ENCODE data around the gene FMNL2.

FMNL2 gene

DNA sequence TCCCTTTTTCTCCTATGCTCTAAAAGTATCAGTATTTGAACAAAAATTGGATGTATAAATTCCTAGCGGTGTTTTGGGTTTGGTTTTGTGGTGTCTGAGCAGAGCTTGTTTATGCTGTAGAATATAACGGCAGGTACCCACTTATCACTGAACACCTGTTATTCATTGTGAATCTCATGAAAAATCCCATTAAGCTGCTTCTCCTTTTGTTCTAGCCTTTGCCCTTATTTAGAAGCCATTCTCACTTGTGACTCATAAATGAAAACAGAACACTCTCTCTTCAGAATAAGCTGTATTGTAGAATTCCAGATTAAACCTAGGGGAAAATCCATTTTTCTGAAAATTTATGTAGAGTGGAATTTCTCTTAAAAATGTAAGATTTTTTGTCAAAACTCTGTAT lies 278.3 kb downstream of the FMNL2 start:
- no peak for TF ChIP-seq ELF4 (IDR thresholded peaks at IDR 0.05)
- TF ChIP-seq TARDBP (IDR thresholded peaks at IDR 0.05) = no peak
- TF ChIP-seq HDGF (IDR thresholded peaks at IDR 0.05; ENCODE audit: borderline replicate concordance) = no peak
- TF ChIP-seq CTBP1 (IDR thresholded peaks at IDR 0.05; ENCODE audit: borderline replicate concordance) = no peak
- no peak for TF ChIP-seq ZNF384 (IDR thresholded peaks at IDR 0.05)
- no peak for TF ChIP-seq ARNT (IDR thresholded peaks at IDR 0.05)
- TF ChIP-seq FOXA1 (IDR thresholded peaks at IDR 0.05) = no peak
- TF ChIP-seq, protein P1, sequence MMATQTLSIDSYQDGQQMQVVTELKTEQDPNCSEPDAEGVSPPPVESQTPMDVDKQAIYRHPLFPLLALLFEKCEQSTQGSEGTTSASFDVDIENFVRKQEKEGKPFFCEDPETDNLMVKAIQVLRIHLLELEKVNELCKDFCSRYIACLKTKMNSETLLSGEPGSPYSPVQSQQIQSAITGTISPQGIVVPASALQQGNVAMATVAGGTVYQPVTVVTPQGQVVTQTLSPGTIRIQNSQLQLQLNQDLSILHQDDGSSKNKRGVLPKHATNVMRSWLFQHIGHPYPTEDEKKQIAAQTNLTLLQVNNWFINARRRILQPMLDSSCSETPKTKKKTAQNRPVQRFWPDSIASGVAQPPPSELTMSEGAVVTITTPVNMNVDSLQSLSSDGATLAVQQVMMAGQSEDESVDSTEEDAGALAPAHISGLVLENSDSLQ (IDR thresholded peaks at IDR 0.05) = no peak
- POLR2A ChIA-PET = no interaction called here
- no peak for DNase-seq (ENCODE audit: extremely low spot score)
- CTCF ChIA-PET = no interaction called here

DNA sequence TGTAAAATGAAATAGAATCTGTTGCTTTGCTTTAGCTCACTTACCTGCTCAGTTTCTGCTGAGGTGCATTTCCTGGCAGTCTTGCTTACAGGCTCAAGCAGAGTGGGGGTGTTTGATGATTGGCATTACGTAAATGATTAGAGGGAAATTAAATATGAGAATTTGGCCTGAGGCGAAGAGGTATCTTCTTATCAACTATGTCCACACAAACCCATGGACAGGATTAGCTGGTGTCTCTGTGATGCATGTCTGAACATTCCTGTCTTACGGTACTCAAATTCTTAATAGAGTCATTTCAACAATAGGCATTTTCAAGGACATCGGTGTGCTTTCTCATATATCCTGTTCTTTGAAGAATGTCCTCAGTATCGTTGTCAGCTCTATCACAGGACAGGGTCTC lies 280.2 kb downstream of the FMNL2 start:
- POLR2A ChIA-PET = no interaction called here
- TF ChIP-seq CTBP1 (IDR thresholded peaks at IDR 0.05; ENCODE audit: borderline replicate concordance) (no peak), ZNF384 (IDR thresholded peaks at IDR 0.05) (no peak), FOXM1 (IDR thresholded peaks at IDR 0.05; ENCODE audit: borderline replicate concordance) (no peak), LEF1 (IDR thresholded peaks at IDR 0.05; ENCODE audit: borderline replicate concordance) (no peak), L3MBTL2 (conservative IDR thresholded peaks at IDR 0.05) (no peak), BHLHE40 (IDR thresholded peaks at IDR 0.05; ENCODE audit: borderline replicate concordance) (no peak), HDGF (IDR thresholded peaks at IDR 0.05; ENCODE audit: borderline replicate concordance) (no peak), ARNT (IDR thresholded peaks at IDR 0.05) (no peak), SP1 (IDR thresholded peaks at IDR 0.05) (no peak), SUZ12 (IDR thresholded peaks at IDR 0.05) (no peak), ELF4 (IDR thresholded peaks at IDR 0.05) (no peak)
- TF ChIP-seq, protein P1 (IDR thresholded peaks at IDR 0.05) = no peak
- CTCF ChIA-PET = interaction anchor here (1.0 kb wide), 1 partner anchor 439 kb away, joined by 3 read pairs; no protein-coding TSS in a partner anchor
- no peak for DNase-seq (ENCODE audit: extremely low spot score)

DNA sequence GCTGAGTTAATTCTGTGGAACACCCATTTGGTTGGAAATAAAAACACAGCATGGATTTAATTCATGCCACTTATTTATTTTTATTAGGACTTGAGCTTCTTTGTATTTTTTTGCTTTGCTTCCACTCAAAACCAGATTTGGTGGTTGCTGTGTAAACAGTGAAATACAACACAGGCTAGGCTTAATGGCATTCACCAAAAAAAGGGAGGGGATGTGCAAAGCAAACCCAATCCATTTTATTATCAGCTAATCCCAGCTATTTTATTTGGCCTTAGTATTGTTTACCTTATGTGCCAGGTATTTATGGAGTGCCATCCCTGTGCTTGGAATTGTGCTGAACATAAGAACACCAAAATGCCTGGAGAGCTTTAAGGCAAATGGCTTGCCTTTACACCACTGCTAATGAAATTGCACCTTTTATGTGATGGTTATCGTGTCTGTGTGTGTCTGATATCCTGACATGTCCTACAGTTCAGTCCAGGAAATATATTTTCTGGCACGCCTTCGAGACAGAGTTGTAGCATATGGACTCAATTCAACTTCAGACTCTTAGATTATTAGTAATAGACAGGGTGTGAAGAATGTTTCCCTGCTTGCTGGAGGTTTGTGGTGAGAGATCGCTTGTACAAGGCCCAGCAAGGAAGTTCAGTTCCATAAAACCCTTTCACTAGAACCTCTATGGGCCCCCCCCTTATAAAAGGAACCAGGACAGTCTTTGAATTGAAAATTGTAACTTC lies 282.6 kb downstream of the FMNL2 start:
- TF ChIP-seq NFRKB (IDR thresholded peaks at IDR 0.05) (no peak), SUZ12 (IDR thresholded peaks at IDR 0.05) (no peak), ARNT (IDR thresholded peaks at IDR 0.05) (no peak), BHLHE40 (IDR thresholded peaks at IDR 0.05; ENCODE audit: borderline replicate concordance) (no peak), SP1 (IDR thresholded peaks at IDR 0.05) (no peak), FOXK2 (IDR thresholded peaks at IDR 0.05) (no peak), L3MBTL2 (conservative IDR thresholded peaks at IDR 0.05) (no peak), ZNF384 (IDR thresholded peaks at IDR 0.05) (no peak), CTBP1 (IDR thresholded peaks at IDR 0.05; ENCODE audit: borderline replicate concordance) (no peak), FOXA1 (IDR thresholded peaks at IDR 0.05) (no peak), TARDBP (IDR thresholded peaks at IDR 0.05) (no peak), HDGF (IDR thresholded peaks at IDR 0.05; ENCODE audit: borderline replicate concordance) (no peak), LEF1 (IDR thresholded peaks at IDR 0.05; ENCODE audit: borderline replicate concordance) (no peak), FOXM1 (IDR thresholded peaks at IDR 0.05; ENCODE audit: borderline replicate concordance) (no peak), ELF4 (IDR thresholded peaks at IDR 0.05) (no peak)
- TF ChIP-seq, protein P1 (IDR thresholded peaks at IDR 0.05) = no peak
- no peak for DNase-seq (ENCODE audit: extremely low spot score)
- POLR2A ChIA-PET = no interaction called here
- CTCF ChIA-PET = no interaction called here

DNA sequence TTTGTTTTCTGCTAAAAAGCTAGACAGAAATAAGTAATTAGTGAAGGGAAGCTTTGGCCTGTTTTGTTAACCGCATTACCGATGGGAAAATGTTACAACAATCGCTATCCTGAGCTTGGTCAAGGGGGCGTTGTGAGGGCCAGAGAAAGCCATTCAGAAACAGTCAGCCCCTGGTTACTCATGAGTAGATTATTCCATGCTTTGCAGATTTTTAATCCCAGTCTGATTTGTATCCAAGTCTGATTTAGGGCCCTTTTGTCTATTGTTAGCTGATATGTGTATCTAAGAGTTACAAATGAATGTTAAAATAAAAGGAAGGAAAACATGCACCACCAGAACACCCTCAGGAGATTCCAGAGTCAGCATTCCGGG lies 283.2 kb downstream of the FMNL2 start:
- TF ChIP-seq NFRKB (IDR thresholded peaks at IDR 0.05) (no peak), FOXA1 (IDR thresholded peaks at IDR 0.05) (no peak), SP1 (IDR thresholded peaks at IDR 0.05) (no peak), HDGF (IDR thresholded peaks at IDR 0.05; ENCODE audit: borderline replicate concordance) (no peak), L3MBTL2 (conservative IDR thresholded peaks at IDR 0.05) (no peak), ZNF384 (IDR thresholded peaks at IDR 0.05) (no peak), ELF4 (IDR thresholded peaks at IDR 0.05) (no peak), TARDBP (IDR thresholded peaks at IDR 0.05) (no peak), CTBP1 (IDR thresholded peaks at IDR 0.05; ENCODE audit: borderline replicate concordance) (no peak), ARNT (IDR thresholded peaks at IDR 0.05) (no peak), LEF1 (IDR thresholded peaks at IDR 0.05; ENCODE audit: borderline replicate concordance) (no peak), FOXK2 (IDR thresholded peaks at IDR 0.05) (no peak), FOXM1 (IDR thresholded peaks at IDR 0.05; ENCODE audit: borderline replicate concordance) (no peak), SUZ12 (IDR thresholded peaks at IDR 0.05) (no peak), BHLHE40 (IDR thresholded peaks at IDR 0.05; ENCODE audit: borderline replicate concordance) (no peak)
- TF ChIP-seq, protein P1 (IDR thresholded peaks at IDR 0.05) = no peak
- POLR2A ChIA-PET = no interaction called here
- DNase-seq (ENCODE audit: extremely low spot score) = no peak
- CTCF ChIA-PET = no interaction called here

DNA sequence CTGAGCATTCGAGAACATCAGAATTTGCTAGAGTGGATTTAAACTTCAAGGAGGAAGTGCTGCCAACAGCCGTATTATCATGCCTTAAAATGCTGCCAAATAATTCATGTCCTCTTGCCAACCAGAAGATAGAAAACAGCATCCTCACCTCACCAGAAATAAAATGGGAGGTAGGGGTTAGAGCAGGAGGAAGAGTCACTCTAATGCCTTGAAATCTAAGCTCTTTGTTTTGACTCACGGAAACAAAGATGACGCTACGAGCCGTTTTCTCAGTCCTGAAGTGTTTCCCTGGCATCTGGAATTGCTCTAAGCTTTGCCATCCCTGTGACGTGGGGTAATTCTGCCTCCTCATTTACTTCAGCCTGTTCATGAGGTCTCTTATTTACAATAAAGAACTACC lies 285.2 kb downstream of the FMNL2 start:
- TF ChIP-seq HDGF (IDR thresholded peaks at IDR 0.05; ENCODE audit: borderline replicate concordance) = no peak
- no peak for TF ChIP-seq ELF4 (IDR thresholded peaks at IDR 0.05)
- no peak for TF ChIP-seq LEF1 (IDR thresholded peaks at IDR 0.05; ENCODE audit: borderline replicate concordance)
- TF ChIP-seq BHLHE40 (IDR thresholded peaks at IDR 0.05; ENCODE audit: borderline replicate concordance) = no peak
- POLR2A ChIA-PET = no interaction called here

More for the DNA sequence above, 285.2 kb downstream of the FMNL2 start:
- CTCF ChIA-PET = no interaction called here
- DNase-seq (ENCODE audit: extremely low spot score) = no peak

All from HEK293T (cell line).